BE2C (cell line): ENCODE results near the gene COL4A1.
A peak's percentile ranks its signal among the peaks of the same experiment; 100 is the strongest.

Source experiments
- DNase-seq: peaks from one replicate; pipeline ENCODE4 v3.0.0-alpha.2; 2020
- H3K27me3 ChIP-seq: fragments of 250-450 bp; sonication (Bioruptor Pico); 2 replicates; pipeline ENCODE4 v1.5.1; 2020; ENCODE audit warnings: mild to moderate bottlenecking
- H3K36me3 ChIP-seq: fragments of 250-450 bp; sonication (Bioruptor Pico); 2 replicates; pipeline ENCODE4 v1.5.1; 2020; ENCODE audit warnings: mild to moderate bottlenecking
- H3K4me1 ChIP-seq: fragments of 250-450 bp; sonication (Bioruptor Pico); 2 replicates; pipeline ENCODE4 v1.5.1; 2020
- H3K4me3 ChIP-seq: 2 replicates; pipeline ENCODE4 v1.5.1; 2011; ENCODE audit warnings: low read depth, low read length
- H3K9me3 ChIP-seq: fragments of 250-450 bp; sonication (Bioruptor Pico); 2 replicates; pipeline ENCODE4 v1.5.1; 2020
- TF ChIP-seq, protein P1 (sequence below): IDR thresholded peaks from 2 replicates; pipeline ENCODE4 v1.5.1; 2012; ENCODE audit warnings: mild to moderate bottlenecking, low read depth, low read length

COL4A1 gene

DNA sequence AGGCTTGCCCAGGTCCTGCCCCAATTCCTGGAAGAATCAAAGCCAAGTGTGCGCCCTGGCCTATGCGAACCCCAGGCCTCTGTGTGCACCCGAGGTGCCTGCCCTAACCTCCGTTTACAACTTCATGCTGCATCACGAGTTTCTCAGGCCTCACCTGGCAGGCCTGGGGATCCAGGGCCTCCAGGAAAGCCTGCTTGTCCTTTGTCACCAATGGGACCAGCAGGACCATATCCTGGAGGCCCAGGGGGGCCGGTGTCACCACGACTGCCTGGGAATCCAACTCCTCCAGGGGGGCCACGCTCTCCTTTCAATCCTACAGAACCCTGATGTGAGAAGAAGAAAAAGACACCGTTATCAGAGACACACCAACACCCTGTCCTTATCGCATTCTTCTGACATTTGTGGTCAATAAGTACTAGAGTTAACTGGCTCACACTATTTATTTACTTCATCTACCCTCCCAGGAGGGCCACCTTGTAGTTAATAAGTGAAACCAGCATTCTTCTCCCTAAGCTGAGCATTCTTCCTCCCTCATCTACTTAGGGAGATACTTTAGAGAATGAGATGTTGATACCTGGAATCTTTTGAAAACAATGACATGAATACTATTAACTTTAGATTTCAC lies 120.6 kb downstream of the COL4A1 start:
- no peak for DNase-seq
- Histone ChIP-seq H3K36me3 (no peaks in the 10 kb centered on the region), H3K27me3 (peaks cover 58% of the 10 kb centered on the region), H3K4me3 (no peak overlapping the region), H3K4me1 (no peaks in the 10 kb centered on the region; the same call in 1 of the 2 replicates), H3K9me3 (no peaks in the 10 kb centered on the region)
- TF ChIP-seq, protein P1, sequence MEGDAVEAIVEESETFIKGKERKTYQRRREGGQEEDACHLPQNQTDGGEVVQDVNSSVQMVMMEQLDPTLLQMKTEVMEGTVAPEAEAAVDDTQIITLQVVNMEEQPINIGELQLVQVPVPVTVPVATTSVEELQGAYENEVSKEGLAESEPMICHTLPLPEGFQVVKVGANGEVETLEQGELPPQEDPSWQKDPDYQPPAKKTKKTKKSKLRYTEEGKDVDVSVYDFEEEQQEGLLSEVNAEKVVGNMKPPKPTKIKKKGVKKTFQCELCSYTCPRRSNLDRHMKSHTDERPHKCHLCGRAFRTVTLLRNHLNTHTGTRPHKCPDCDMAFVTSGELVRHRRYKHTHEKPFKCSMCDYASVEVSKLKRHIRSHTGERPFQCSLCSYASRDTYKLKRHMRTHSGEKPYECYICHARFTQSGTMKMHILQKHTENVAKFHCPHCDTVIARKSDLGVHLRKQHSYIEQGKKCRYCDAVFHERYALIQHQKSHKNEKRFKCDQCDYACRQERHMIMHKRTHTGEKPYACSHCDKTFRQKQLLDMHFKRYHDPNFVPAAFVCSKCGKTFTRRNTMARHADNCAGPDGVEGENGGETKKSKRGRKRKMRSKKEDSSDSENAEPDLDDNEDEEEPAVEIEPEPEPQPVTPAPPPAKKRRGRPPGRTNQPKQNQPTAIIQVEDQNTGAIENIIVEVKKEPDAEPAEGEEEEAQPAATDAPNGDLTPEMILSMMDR, result no peak

DNA sequence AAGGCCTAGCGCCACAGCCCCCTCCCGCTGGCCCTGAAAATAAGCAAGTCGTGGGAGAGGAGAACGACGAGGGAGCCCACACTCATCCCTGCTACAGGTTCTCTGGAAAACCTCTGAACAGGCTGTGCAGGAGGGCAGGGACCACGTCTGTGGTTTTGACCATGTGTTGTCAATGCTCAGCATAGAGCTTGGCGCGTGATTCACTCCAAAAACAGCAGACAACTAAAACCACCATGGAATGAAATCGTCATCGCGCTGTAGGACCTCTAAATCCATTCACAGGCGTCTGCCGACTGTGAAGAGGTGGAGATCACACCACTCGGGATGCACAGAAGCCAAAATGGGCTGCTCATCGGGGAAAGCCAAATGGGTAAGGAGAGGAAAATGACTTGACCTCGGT lies 121.3 kb downstream of the COL4A1 start:
- no peak overlapping the region for H3K4me3 ChIP-seq
- no peak for DNase-seq
- TF ChIP-seq, protein P1, result no peak
- H3K9me3 ChIP-seq, result no peaks in the 10 kb centered on the region
- H3K4me1 ChIP-seq, result no peaks in the 10 kb centered on the region; the same call in 1 of the 2 replicates
- peaks cover 54% of the 10 kb centered on the region for H3K27me3 ChIP-seq
- no peaks in the 10 kb centered on the region for H3K36me3 ChIP-seq

DNA sequence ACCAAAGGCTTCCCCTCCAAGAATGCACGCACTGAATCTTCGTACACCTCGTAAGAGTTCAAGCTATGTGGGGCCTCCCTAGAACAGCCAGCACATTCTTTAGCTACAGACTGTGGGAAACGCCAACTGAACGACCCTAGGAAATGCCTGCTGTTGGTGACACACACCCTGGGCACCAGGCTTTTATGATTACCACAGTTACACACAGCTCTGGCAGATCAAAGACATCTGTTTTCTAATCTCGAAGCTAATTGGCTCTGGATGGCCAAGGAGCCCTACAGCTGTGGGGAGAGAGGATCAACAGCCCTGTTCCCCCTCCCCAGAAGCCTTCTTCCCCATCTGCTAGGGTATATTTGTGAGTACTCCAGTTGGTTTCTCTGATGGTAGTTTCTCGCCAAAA lies 123.0 kb downstream of the COL4A1 start:
- TF ChIP-seq, protein P1, result no peak
- Histone ChIP-seq H3K4me3 (no peak overlapping the region), H3K27me3 (peaks cover 41% of the 10 kb centered on the region), H3K9me3 (no peaks in the 10 kb centered on the region), H3K36me3 (no peaks in the 10 kb centered on the region), H3K4me1 (no peaks in the 10 kb centered on the region; the same call in 1 of the 2 replicates)
- peak; percentile 12 for DNase-seq

DNA sequence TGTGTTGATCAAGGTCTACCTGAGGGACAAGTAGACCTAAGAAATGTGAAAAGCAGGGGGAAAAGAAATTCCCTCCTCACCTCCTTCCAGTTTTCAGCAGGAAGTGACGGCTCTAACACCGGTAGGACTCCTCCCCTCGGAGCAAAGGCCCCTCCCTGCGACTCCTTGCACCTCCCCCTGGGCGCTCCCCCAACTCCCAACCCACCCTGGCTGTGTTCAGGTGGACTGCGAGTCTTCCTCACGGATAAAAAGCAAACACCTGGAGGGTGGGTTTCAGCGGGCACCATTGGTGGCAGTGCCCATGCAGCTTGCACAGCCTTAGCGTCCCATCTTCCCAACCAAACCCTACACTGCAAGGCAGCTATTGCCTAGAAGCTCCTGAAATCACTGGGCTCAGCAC lies 124.5 kb downstream of the COL4A1 start:
- TF ChIP-seq, protein P1, result no peak
- Histone ChIP-seq H3K9me3 (no peaks in the 10 kb centered on the region), H3K4me1 (no peaks in the 10 kb centered on the region; the same call in 1 of the 2 replicates), H3K27me3 (peaks cover 38% of the 10 kb centered on the region), H3K36me3 (no peaks in the 10 kb centered on the region), H3K4me3 (no peak overlapping the region)
- no peak for DNase-seq

DNA sequence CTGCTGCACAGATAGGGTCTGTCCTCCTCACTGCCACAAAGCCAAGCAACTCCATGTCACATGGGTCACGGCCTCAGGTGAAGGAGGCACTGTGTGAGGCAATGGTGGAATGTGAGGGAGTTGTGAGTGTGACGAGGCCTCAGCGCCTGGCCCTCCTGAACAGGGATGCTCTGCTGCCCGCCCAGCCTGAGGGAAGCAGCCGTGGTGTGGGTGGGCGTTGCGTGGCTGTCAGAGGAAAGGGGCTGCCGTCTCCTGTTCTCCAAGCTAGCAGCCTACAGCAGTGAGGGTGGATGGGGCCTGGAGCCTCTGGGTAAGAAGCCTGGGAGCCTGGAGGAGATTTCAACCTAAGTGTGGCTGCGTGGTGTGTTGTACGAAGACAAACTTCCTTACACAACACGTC lies 125.0 kb downstream of the COL4A1 start:
- H3K9me3 ChIP-seq, result no peaks in the 10 kb centered on the region
- H3K36me3 ChIP-seq, result no peaks in the 10 kb centered on the region
- peaks cover 38% of the 10 kb centered on the region for H3K27me3 ChIP-seq
- DNase-seq, result no peak
- TF ChIP-seq, protein P1, result no peak
- H3K4me3 ChIP-seq, result no peak overlapping the region
- no peaks in the 10 kb centered on the region; the same call in 1 of the 2 replicates for H3K4me1 ChIP-seq

DNA sequence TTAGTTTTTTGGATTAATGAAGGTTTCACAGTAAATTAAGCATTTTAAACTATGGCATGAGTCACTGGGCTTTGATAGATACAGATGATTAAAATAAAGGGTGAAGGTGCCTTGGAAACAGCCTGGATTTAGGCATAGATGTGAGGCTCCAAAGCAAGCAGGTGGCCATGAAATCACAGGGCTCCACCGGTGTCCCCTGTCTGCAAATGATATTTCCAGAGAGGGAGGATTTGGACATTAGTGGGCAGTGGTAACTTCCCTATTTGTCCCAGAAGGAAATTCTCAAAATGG lies 127.2 kb downstream of the COL4A1 start:
- Histone ChIP-seq H3K4me1 (no peaks in the 10 kb centered on the region), H3K36me3 (no peaks in the 10 kb centered on the region), H3K9me3 (no peaks in the 10 kb centered on the region), H3K4me3 (no peak overlapping the region), H3K27me3 (peaks cover 26% of the 10 kb centered on the region)
- TF ChIP-seq, protein P1, result no peak
- DNase-seq, result no peak
